Activated naive CD8-positive, alpha-beta T cell treated with anti-CD3 and anti-CD28 coated beads, Interleukin-2, amount 10 ng/mL, durations not matched to agents 7 days and 5 days (primary cell): ENCODE data around the gene ALDH1A3. TPM values are rescaled to one million over a fixed set of nuclear protein-coding genes. Genes with fewer than 3 reads are reported as not detected.

Source experiments
- total RNA-seq, 2 experiments: library from RNA; stranded (reverse); gene quantifications; one replicate each; pipeline ENCODE4 v1.2.3, GENCODE V29; 2021

ALDH1A3 gene
- total RNA-seq, 2 experiments from 2014 or later: not detected

Other genes with a start within 250 kb of the ALDH1A3 start
- gene LRRK1, start 39.5 kb downstream of the ALDH1A3 start, total RNA-seq: under 1 TPM; 0.48 to 0.97 TPM